GM19397 (cell line): Measurements from ENCODE around the gene HOXB2.
"Not testable (repeated sequence)": the region's sequence is repeated elsewhere in the genome, so short reads cannot be mapped to it uniquely, and the experiment has no call there.

Source experiments
- ATAC-seq: cut with Tn5 transposase; IDR thresholded peaks from one replicate; pipeline ENCODE4 v1.9.1; 2021; ENCODE audit warnings: mild to moderate bottlenecking, moderate library complexity; ENCODE audit not compliant: unreplicated experiment

HOXB2 gene

DNA sequence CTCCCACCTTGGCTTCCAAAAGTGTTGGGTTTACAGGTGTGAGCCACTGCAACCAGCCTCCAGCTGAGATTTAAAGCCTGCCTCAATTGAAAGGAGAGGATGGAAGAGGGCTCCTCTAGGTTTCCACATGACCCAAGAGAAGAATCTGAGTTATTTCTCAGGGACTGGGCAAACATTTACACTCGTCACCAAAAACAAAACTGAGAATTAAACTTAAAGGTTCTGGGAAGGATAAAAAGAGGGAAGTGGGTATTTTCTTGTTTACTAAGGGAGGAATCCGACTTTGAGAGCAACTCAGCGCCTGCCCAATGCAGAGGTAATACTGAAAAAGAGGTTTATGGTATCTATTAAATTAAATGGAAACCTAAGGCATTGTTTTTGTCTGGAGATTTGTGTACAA, 27.4 kb downstream of the HOXB2 start:
- ATAC-seq: no peak

DNA sequence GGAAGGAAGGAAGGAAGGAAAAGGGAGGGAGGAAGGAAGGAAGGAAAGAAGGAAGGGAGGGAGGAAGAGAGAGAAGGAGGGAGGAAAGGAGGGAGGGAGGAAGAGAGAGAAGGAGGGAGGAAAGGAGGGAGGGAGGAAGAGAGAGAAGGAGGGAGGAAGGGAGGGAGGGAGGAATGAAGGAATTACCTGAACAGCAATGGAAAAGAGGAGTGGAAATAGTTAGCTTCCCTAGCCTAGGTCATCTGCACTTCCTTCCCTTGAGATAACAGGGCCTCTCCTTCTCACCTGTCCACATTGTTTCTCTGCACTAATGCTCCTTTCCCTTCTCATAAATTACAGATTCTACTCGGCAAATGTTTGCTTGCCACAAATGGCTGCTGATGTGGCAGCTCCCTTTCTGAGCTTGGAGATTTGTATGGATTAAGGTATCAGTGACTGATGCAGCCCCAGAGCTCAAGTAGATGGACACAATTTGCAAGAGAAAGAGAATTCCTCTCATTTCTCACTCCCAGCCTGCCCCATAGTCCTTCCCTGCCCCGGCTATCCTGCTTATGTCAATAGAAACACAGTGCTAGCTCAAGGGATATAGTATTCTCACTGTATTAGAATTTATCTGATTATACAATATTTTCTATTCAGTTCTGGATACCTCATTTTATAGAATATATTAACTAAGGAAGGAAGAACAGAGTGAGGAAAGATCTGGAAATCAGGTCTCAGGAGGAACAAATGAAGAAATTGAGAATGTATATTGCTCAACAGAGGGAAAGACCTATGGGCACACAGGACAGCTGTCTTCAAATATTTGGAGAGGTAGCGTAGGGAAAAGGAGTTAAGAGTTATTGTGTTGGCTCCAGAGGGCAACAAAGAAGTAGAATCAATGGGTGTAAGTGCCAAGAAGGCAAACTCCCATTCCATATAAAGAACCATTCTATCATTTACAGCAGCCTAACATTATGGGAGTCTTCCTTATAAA, 28.7 kb downstream of the HOXB2 start:
- ATAC-seq: no peak

DNA sequence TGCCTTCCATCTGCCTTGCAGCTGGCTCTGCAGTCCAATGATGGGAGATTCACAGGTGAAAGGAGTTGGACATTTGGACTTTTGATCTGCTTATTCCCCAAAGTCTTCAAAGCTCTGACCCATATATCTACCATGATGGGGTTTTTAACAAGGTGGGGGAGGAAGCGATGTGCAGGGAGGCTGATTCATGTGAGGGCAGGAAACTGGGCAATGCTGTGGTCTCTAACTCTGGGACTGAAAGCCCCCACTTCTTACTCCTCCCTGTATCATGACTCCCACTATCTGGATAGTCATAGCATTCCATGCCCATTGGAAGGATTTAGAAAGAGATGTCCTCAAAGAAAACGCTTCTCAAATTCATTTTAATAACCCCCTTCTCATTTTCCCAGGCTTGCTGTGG, 30.4 kb downstream of the HOXB2 start:
- no peak for ATAC-seq

DNA sequence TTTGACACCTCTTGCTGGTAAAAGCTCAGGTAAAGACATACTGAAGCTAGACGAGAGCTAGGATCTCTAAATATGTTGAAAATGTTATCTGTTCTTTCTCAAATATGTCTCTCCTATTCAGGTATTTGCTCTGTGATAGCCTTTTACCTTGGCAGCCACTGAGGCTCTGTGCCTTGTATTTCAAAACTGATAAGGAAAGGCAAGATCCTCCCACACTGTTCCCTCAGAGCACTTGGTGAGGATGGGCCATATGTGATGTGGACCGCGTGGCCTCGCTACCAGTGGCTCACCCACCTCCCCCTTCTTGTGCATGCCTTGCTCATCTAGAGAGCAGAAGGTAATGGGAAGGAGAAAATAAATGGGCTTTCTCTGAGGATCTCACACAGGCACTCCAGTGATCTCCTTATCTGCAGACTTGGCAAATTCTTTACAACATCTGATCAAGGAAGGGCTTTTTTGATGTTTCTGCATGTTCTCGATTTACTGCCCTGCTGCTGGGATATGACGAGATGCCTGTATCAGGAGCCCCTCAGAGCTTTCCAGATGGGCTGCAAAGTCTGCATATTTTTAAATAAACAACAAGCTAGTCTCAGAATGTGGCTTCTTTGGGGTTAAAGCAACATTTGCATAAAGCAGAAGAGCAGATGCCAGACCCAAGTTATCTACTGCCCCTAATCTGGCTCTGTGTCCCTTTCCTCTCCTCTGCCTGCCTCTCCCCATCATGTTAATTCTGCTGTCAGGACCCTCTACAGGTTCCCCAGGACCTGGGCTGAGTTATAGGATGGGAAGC, 31.0 kb downstream of the HOXB2 start:
- no peak for ATAC-seq

DNA sequence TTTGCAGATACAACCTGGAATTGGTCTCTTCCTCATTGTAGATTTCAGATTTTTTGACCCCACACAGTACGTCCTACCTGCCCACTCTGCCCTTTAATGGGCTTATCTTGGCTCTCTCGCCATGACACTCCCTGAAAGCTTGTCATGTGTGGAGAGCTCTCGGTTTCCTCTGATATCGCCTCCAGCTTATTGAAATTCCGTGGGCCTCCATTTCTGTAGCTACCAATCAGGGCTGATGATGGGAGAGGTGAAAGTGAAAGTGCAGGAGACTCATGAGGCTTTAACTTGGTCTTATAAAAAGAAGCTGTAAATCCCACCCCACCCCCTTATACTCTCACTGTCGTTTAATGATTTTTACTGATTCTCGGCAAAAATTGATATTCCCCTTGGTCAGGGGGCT, 31.8 kb downstream of the HOXB2 start:
- ATAC-seq: no peak

DNA sequence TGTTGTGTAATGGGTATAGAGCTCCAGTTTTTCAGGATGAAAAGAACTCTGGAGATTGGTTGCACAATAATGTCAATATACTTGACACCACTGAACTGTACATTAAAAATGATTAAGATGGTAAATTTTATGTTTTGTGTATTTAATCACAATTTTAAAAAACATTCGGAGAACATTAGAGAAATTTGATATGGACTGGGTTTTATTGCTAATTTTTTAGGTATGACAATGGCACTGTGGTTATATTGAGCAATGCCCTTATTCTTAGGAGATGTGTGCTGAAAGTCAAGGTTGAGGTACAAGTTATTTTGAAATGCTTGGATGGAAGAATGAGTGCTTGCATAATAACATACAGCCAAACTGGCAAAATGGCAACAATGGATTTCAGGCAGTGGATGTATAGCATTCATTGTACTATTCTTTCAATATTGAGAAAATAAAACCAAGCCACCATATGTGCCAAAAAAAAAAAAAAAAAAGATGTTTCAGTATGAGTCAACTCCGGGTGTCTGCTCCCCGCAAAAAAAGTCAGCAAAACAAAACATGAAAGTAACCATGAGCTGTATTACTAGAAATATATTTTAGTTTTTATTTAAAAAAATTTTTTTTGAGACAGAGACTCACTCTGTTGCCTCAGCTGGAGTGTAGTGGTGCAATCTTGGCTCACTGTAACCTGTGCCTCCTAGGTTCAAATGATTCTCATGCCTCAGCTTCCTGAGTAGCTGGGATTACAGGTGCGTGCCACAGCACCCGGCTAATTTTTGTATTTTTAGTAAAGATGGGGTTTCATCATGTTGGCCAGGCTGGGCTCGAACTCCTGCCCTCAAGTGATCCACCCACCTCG, 33.9 kb downstream of the HOXB2 start:
- no peak for ATAC-seq

DNA sequence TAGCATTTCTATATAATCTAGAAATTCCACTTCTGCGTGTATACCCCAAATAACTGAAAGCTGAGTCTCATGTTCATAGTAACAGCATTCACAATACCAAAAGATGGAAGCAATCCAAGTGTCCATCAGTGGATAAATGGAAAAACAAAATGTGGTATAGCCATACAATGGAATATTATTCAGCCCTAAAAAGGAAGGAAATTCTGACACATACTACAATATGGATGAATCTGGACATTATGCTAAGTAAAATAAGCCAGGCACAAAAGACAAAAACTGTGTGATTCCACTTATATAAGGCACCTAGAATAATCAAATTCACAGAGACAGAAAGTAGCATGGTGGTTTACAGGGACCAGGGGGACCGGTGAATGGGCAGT, 34.5 kb downstream of the HOXB2 start:
- no peak for ATAC-seq

DNA sequence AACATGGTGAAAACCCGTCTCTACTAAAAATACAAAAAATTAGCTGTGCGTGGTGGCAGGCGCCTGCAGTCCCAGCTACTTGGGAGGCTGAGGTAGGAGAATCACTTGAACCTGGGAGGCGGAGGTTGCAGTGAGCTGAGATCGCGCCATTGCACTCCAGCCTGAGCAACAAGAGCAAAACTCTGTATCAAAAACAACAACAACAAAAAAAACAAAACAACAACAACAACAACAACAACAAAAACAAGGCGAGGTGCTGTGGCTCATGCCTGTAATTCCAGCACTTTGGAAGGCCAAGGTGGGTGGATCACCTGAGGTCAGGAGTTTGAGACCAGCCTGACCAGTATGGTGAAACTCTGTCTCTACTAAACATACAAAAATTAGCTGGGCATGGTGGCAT, 35.2 kb downstream of the HOXB2 start:
- not testable (repeated sequence) for ATAC-seq

DNA sequence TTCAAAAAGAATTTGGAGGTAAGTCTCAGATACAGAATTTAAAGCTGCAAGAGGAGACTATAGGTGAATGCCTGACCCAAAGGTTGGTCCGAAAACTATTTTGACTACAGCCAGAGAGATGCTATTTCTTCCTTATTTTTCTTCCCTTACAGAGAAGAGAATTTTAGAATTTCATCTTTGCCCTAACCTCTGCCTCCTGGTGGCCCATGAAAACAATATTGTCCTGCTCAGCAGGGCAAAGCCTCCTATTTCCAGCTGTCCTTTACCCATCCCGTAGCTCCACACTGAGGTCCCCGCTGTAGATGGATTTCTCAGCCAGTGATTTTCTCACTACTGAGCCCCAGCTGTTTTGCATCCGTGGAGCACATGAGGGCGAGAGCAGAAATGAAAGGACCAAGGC, 38.7 kb downstream of the HOXB2 start:
- no peak for ATAC-seq

DNA sequence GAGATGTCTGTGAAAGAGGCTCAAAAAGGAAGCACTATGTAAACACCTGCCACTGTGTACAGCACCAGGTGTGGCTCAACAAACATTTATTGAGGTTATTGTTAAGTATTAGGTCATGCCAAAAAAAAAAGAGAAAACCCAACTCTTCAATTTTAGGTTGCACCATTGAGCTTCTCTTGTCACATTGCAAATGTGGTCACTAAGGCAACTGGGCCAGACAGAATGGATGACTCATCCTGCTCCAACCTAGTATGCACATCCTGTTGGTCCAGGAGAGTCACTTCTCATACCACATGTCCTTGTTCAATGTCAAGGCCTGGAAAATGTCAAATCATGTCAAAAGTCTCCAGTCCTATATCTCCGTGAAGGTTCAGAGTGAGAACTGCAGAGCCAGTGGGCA, 39.1 kb downstream of the HOXB2 start:
- peak; percentile 76 for ATAC-seq

DNA sequence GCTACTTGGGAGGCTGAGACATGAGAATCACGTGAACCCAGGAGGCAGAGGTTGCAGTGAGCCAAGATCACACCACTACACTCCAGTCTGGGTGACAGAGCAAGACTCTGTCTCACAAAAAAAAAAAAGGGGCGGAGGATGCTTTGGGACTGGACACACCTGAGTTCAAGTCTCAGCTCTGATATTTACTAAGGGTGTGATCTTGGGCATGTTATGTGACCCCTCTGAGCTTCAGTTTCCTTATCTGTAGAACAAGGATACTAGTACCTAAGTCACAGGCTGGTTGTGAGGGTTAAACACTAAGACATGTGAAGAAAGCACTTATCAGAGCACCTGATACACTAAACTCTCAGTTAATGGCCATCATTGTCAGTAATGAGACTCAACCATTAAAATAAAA, 40.0 kb downstream of the HOXB2 start:
- no peak for ATAC-seq

DNA sequence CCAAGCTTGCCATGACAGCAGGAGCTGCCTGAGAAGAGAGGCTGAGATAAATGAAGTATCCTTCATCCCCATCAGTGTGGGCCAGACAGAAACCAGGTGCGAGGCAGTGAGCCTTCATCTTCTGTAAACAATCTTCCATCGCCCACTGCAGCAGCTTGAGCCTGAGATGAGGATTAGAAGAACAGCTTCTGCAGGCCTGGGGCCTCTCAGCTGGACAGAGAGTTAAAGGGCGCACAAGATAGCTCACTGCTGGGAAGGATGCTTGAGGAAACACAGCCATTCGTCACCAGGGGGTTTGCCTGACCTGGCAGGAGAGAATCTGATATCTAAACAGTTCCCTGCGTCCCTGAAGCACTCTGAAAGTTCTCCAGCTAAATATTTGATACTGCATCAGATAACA, 41.2 kb downstream of the HOXB2 start:
- ATAC-seq: no peak

DNA sequence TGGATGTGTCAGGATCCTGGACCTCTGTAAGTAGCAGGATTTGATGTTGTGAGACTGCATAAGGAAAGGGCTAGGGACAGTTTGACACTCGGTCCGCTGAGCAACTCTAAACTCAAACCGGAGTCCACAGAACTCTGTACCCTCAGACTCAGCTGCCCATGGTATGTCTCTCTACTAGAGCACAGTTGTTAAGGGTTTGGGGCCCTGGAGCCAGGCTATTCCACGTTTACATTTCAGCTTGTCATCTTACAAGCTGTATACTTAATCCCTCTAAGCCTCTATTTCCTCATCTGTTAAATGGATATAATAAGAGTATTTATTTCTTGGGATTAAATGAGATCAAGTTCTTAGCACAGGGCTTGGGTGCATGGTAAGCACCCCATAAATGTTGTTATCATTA, 42.0 kb downstream of the HOXB2 start:
- ATAC-seq: no peak

DNA sequence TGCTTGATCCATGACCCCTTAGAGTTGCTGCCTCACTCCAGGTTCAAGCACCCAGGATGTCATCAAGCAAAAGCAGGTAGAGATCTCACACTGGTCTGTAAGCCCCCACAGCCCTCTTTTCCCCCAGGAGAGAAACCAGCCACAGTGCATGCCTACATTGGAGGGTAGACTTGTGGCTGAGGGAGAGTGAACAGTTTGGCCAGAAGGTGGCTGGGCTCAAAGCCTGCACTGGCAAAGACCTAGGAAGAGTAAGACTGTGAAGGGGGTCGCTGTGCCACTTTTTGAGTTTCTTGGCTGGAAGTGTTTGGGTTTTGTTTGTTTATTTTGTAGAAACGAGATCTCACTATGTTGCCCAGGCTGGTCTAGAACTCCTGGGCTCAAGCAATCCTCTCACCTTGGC, 42.6 kb downstream of the HOXB2 start:
- ATAC-seq: no peak

DNA sequence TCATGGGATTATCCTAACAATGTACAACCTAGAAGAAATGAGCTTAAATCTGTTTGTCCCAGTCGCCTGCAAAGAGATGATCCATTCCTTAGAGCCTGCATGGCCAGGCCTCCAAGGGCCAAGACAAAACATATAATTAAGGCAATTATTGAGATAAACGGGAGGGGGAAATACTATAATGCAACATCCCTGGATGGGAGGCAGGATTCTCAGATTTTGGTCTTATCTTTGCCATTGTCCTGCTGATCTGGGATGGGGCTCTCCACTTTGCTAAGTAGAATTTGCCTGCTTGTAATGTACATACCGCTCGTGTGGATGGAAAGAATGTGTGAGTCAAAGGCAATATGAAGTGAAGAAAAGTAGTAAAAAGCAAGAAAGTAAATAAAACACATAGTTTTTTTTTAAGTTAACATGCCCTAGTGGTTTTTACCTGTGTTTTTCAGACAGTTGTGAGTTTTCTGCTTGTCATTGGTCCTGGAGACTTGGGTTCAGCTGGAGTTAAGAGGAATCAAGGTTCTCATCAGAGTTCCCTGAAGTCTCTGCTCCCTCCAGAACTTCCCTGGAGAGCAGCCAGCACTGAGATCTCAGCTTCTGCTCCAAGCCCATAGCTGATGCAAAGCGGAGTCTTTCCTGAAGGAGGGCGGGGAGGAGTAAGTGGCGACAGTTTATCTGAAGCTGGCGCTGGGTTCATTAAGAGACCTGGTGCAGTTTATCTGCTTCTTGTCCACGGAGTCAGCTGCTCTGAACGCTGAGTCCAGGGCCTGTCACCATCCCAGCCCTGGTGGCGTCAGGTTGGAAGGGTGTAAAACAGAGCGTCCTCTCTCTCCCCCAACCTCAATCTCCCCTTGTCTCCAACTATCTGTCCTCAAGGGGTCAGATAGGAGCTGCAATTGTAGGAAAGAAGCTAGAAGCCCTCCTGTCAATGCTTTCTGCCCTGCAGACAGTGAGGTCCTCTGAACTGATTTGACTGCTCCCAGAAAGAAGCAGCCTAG, 44.2 kb downstream of the HOXB2 start:
- no peak for ATAC-seq

DNA sequence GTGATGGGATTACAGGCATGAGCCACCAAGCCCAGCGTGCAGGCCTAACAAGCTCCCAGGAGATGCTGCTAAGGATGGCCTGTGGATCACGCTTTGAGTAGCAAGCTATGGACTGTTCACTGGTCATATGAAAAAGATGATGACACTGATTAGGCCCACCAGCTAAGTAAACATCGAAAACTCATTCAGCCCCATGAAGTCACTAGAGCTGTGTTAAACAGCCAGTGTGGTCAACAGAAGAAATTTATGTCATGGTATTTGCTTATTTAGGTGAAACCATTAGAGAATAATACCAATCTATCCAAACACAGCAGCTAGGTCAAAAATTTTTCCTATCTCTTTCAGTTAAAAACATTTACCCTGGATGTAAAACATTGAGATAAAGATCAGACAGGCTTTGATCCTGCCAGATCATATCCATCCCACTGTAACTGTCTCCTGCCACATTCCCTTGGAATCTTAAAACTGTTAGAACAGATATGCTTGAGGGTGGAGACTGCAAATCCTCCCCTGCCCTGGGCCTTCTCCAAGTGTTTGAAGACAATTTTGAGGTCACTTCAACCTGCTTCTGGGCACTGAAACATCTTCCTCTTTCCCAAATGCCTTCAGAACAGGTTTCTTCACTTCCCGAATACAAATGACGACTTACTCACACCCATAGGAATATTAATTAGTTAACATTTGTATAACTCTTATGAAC, 45.0 kb downstream of the HOXB2 start:
- no peak for ATAC-seq

DNA sequence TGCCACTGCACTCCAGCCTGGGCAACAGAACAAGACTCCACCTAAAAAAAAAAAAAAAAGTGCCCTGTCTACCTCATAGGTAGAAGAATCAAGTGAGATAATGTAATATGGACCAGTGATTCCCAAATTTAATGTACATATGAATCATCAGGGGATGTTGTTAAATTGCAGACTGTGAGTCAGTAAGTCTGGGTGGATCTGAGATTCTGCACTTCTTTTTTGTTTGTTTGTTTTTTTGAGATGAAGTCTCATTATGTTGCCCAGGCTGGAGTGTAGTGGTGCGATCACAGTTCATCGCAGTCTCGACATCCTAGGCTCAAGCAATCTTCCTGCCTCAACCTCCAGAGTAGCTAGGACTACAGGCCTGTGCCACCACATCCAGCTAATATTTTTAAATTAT, 45.7 kb downstream of the HOXB2 start:
- no peak for ATAC-seq

DNA sequence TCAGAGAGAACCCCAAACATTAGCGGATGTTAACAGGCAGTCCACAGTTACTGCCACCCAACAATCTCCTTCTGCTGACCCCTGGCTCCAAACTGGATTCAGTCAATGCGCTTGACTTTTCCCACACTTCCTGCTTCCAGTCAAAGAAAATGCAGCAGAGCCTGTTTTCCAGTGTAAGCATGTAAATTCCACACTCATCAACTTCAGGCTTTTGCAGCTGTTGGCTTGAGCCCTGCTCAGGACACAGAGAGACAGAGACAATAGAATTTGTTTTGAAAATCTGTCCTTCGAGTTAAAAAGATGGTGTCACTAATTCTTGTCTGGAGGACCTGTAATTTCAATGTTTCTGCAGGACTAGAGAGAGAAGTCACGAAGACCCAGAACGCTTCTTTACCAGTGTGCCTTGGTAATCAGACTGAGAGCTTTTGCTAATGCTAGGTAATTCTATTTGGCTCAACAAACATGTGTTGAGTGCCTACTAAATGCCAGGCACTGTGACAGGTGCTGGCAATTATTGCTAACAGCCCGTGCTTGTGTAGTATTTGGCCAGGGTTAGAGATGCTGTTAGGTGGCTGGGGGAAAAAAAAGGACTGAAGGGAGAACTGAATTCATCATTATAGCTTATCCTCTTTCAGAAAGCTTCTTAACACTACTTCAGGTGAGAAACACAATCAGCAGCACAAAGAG, 46.6 kb downstream of the HOXB2 start:
- no peak for ATAC-seq

DNA sequence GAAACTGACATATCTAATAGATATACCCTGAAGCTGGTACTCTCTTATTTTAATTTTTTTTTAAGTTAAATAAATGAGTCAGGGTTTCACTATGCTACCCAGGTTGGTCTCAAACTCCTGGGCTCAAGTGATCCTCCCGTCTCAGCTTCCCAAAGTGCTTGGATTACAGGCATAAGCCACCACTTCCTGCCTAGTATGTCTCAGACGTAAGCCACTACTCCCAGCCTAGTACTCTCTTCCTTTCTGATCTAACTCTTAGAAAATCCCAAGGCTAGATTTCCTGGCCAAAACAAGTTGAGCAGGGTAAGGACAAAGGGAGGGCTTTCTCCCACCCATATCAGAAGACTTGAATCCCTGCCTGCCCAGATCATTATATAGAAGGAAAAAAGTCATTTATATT, 47.8 kb downstream of the HOXB2 start:
- ATAC-seq: no peak
